Tibial nerve (tissue), 4 donors: ENCODE measurements around the gene PDSS2. TPM values are rescaled to one million over a fixed set of nuclear protein-coding genes. Genes with fewer than 3 reads are reported as not detected.

Source experiments
- DNase-seq, 2 donors: peaks; one replicate each; pipeline ENCODE4 v3.0.0-alpha.2; 2019; ENCODE audit warnings: low spot score in 2 of 2
- H3K27ac ChIP-seq, 4 donors: fragments of 200-600 bp; sonication (generic) in 3 of 4; one replicate each; pipeline ENCODE4 v1.5.1; 2017 to 2019; ENCODE audit warnings: mild to moderate bottlenecking in 1 of 4
- H3K27me3 ChIP-seq, 2 donors: fragments of 200-600 bp; sonication (generic) in 1 of 2; one replicate each; pipeline versions ENCODE4 v1.5.1 to v1.6.0; 2017 to 2019
- H3K36me3 ChIP-seq, 3 donors: fragments of 200-600 bp; sonication (generic); one replicate each; pipeline ENCODE4 v1.5.1; 2018 to 2019
- H3K4me1 ChIP-seq, 4 donors: fragments of 200-600 bp; sonication (generic) in 3 of 4; one replicate each; pipeline ENCODE4 v1.5.1; 2017 to 2019
- H3K4me3 ChIP-seq, 4 donors: fragments of 200-600 bp; sonication (generic) in 3 of 4; one replicate each; pipeline ENCODE4 v1.5.1; 2017 to 2019; ENCODE audit warnings: mild to moderate bottlenecking in 1 of 4, moderate library complexity in 1 of 4
- H3K9me3 ChIP-seq, 4 donors: fragments of 200-600 bp; sonication (generic) in 3 of 4; one replicate each; pipeline ENCODE4 v1.5.1; 2017 to 2019
- CTCF ChIP-seq, 5 experiments: fragments of 200-600 bp in 3 of 5; fragments of 450-650 bp in 2 of 5; sonication (generic) in 3 of 5; IDR thresholded peaks; one replicate each; pipeline ENCODE4 v1.5.1; 2016 to 2019; ENCODE audit warnings: antibody characterized with exemption in 5 of 5, mild to moderate bottlenecking in 3 of 5, moderate library complexity in 2 of 5
- EP300 ChIP-seq, 2 donors: sonication (generic); formaldehyde crosslinking; IDR thresholded peaks; one replicate each; pipeline ENCODE4 v1.6.1; 2017; ENCODE audit warnings: antibody characterized with exemption in 2 of 2, mild to moderate bottlenecking in 1 of 2
- POLR2A ChIP-seq, 2 donors: fragments of 450-650 bp; IDR thresholded peaks; one replicate each; pipeline ENCODE4 v1.6.1; 2017; ENCODE audit warnings: antibody characterized with exemption in 2 of 2, mild to moderate bottlenecking in 2 of 2, moderate library complexity in 2 of 2
- WGBS, 2 donors: methylation state at CpG; one replicate each; pipeline ENCODE4 v1.1.5; 2018; 5-methylcytosine and 5-hydroxymethylcytosine counted together
- total RNA-seq, 4 donors: library from RNA; depleted of rRNA; stranded (reverse); fragments of >200 nt; gene quantifications; one replicate each; pipeline ENCODE4 v1.1.0, GENCODE V29; 2016

The PDSS2 gene
- total RNA-seq, 4 donors from 2014 or later: 8.2 to 9.4 (median 8.6) TPM

GRCh38 chr6:107361753-107362604, 97.4 kb downstream of the PDSS2 start:
- Histone ChIP-seq H3K9me3 (peaks cover 0 to 11% (median 0%) of the 10 kb centered on the region in 4 donors), H3K27ac (no peak overlapping the region), H3K36me3 (peaks cover 0 to 21% (median 0%) of the 10 kb centered on the region in 3 donors), H3K4me3 (no peak overlapping the region), H3K4me1 (peaks cover 0 to 9% (median 0%) of the 10 kb centered on the region in 4 donors), H3K27me3 (no peaks in the 10 kb centered on the region)
- TF ChIP-seq EP300 (IDR thresholded peaks at IDR 0.05): no peak
- TF ChIP-seq POLR2A (IDR thresholded peaks at IDR 0.05): no peak
- TF ChIP-seq CTCF (IDR thresholded peaks at IDR 0.05): no peak
- 79 to 89% methylated on average over 5 of the region's 5 CpGs for WGBS, 2 donors
- DNase-seq: no peak

GRCh38 chr6:107360476-107360875, 98.9 kb downstream of the PDSS2 start:
- 65 to 75% methylated on average over 2 of the region's 2 CpGs for WGBS, 2 donors
- TF ChIP-seq EP300 (IDR thresholded peaks at IDR 0.05) (no peak), POLR2A (IDR thresholded peaks at IDR 0.05) (no peak), CTCF (IDR thresholded peaks at IDR 0.05) (no peak)
- Histone ChIP-seq H3K9me3 (peaks cover 0 to 11% (median 0%) of the 10 kb centered on the region in 4 donors), H3K36me3 (peaks cover 0 to 21% (median 0%) of the 10 kb centered on the region in 3 donors), H3K27ac (no peak overlapping the region), H3K4me3 (no peak overlapping the region), H3K4me1 (peaks cover 0 to 9% (median 0%) of the 10 kb centered on the region in 4 donors), H3K27me3 (no peaks in the 10 kb centered on the region)
- DNase-seq: no peak

GRCh38 chr6:107357842-107358241, 101.5 kb downstream of the PDSS2 start:
- Histone ChIP-seq H3K27ac (no peak overlapping the region), H3K4me1 (peaks cover 0 to 9% (median 0%) of the 10 kb centered on the region in 4 donors), H3K27me3 (no peaks in the 10 kb centered on the region), H3K4me3 (no peak overlapping the region), H3K9me3 (peaks cover 0 to 4% (median 0%) of the 10 kb centered on the region in 4 donors), H3K36me3 (peaks cover 0 to 7% (median 0%) of the 10 kb centered on the region in 3 donors)
- TF ChIP-seq POLR2A (IDR thresholded peaks at IDR 0.05) (no peak), CTCF (IDR thresholded peaks at IDR 0.05) (no peak), EP300 (IDR thresholded peaks at IDR 0.05) (no peak)
- DNase-seq: no peak
- 93 to 97% methylated on average over 2 of the region's 2 CpGs for WGBS, 2 donors

- no peak for DNase-seq
- no peak for TF ChIP-seq EP300 (IDR thresholded peaks at IDR 0.05)
- TF ChIP-seq POLR2A (IDR thresholded peaks at IDR 0.05): no peak
- no peak for TF ChIP-seq CTCF (IDR thresholded peaks at IDR 0.05)
- H3K4me1 ChIP-seq: peaks cover 0 to 9% (median 0%) of the 10 kb centered on the region in 4 donors
- WGBS, 2 donors: 86 to 92% methylated on average over 2 of the region's 2 CpGs
- H3K4me3 ChIP-seq: no peak overlapping the region
- no peaks in the 10 kb centered on the region for H3K27me3 ChIP-seq
- H3K9me3 ChIP-seq: no peaks in the 10 kb centered on the region
- peaks cover 0 to 2% (median 0%) of the 10 kb centered on the region in 3 donors for H3K36me3 ChIP-seq
- H3K27ac ChIP-seq: no peak overlapping the region
Observed at GRCh38 chr6:107357031-107357430, 102.3 kb downstream of the PDSS2 start.

GRCh38 chr6:107355659-107356058, 103.7 kb downstream of the PDSS2 start:
- no peaks in the 10 kb centered on the region for H3K27me3 ChIP-seq
- DNase-seq: no peak
- H3K4me1 ChIP-seq: peaks cover 0 to 3% (median 0%) of the 10 kb centered on the region in 4 donors
- no peaks in the 10 kb centered on the region for H3K9me3 ChIP-seq
- H3K36me3 ChIP-seq: no peaks in the 10 kb centered on the region
- TF ChIP-seq CTCF (IDR thresholded peaks at IDR 0.05): no peak
- no peak for TF ChIP-seq POLR2A (IDR thresholded peaks at IDR 0.05)
- TF ChIP-seq EP300 (IDR thresholded peaks at IDR 0.05): no peak
- no peak overlapping the region for H3K4me3 ChIP-seq
- H3K27ac ChIP-seq: no peak overlapping the region
- 89 to 92% methylated on average over 3 of the region's 3 CpGs for WGBS, 2 donors
